Glutamatergic neuron (in vitro differentiated cells): ENCODE results near the gene SVIL. TPM values are rescaled to one million over a fixed set of nuclear protein-coding genes. Genes with fewer than 3 reads are reported as not detected.
"Not testable (repeated sequence)": the region's sequence is repeated elsewhere in the genome, so short reads cannot be mapped to it uniquely, and the experiment has no call there.

Source experiments
- DNase-seq: peaks from one replicate; pipeline ENCODE4 v3.0.0; 2022
- H3K27ac Mint-ChIP-seq: one replicate; pipeline ENCODE4 v1.8.0; 2020; ENCODE audit warnings: mild to moderate bottlenecking, mixed read lengths, inconsistent platforms; ENCODE audit not compliant: unreplicated experiment
- H3K27me3 Mint-ChIP-seq: one replicate; pipeline ENCODE4 v1.8.0; 2020; ENCODE audit warnings: mild to moderate bottlenecking, moderate library complexity, mixed read lengths, inconsistent platforms; ENCODE audit not compliant: unreplicated experiment
- H3K36me3 Mint-ChIP-seq: one replicate; pipeline ENCODE4 v1.8.0; 2020; ENCODE audit warnings: mild to moderate bottlenecking, mixed read lengths, inconsistent platforms; ENCODE audit not compliant: unreplicated experiment
- H3K4me1 Mint-ChIP-seq: one replicate; pipeline ENCODE4 v1.8.0; 2020; ENCODE audit warnings: mild to moderate bottlenecking, low read depth, mixed read lengths, inconsistent platforms; ENCODE audit not compliant: unreplicated experiment
- H3K4me3 Mint-ChIP-seq: one replicate; pipeline ENCODE4 v1.8.0; 2020; ENCODE audit warnings: mild to moderate bottlenecking, mixed read lengths, inconsistent platforms; ENCODE audit not compliant: unreplicated experiment
- H3K9me3 Mint-ChIP-seq: one replicate; pipeline ENCODE4 v1.8.0; 2020; ENCODE audit warnings: mild to moderate bottlenecking, moderate library complexity, mixed read lengths, inconsistent platforms; ENCODE audit not compliant: unreplicated experiment
- CTCF ChIP-seq: fragments of 200-600 bp; sonication (generic); IDR thresholded peaks from one replicate; pipeline ENCODE4 v1.5.0; 2021; ENCODE audit not compliant: partially characterized antibody, unreplicated experiment
- total RNA-seq: library from RNA; stranded (reverse); fragmentation: NEBNext Ultra II Directional; extraction: Animal tissue kit (Norgen Biotek cat#: 25700); gene quantifications from one replicate; pipeline ENCODE4 v1.2.1, GENCODE V29; 2021; ENCODE audit not compliant: unreplicated experiment

Gene SVIL
- total RNA-seq, 1 donor from 2014 or later, result 117 TPM

- no peak overlapping the region for H3K27ac Mint-ChIP-seq
- DNase-seq, result no peak
- H3K27me3 Mint-ChIP-seq, result peaks cover 5% of the 10 kb centered on the region
- peaks cover 3% of the 10 kb centered on the region for H3K36me3 Mint-ChIP-seq
- no peak overlapping the region for H3K4me3 Mint-ChIP-seq
- TF ChIP-seq CTCF, result no peak
- peaks cover 7% of the 10 kb centered on the region for H3K9me3 Mint-ChIP-seq
- H3K4me1 Mint-ChIP-seq, result peaks cover 3% of the 10 kb centered on the region
These were observed 148.3 kb downstream of the SVIL start for GRCh38 chr10:29486433-29486832.

- not testable (repeated sequence) for H3K36me3 Mint-ChIP-seq
These were observed 150.1 kb downstream of the SVIL start for GRCh38 chr10:29484677-29485076.

GRCh38 chr10:29482591-29483431, 152.0 kb downstream of the SVIL start:
- Mint-ChIP-seq H3K4me3 (no peak overlapping the region), H3K9me3 (peaks cover 8% of the 10 kb centered on the region), H3K36me3 (peaks cover 3% of the 10 kb centered on the region), H3K4me1 (peaks cover 6% of the 10 kb centered on the region), H3K27ac (no peak overlapping the region), H3K27me3 (peaks cover 1% of the 10 kb centered on the region)
- no peak for DNase-seq
- TF ChIP-seq CTCF, result no peak

More at GRCh38 chr10:29484677-29485076, 150.1 kb downstream of the SVIL start:
- not testable (repeated sequence) for H3K27me3 Mint-ChIP-seq, DNase-seq, H3K9me3 Mint-ChIP-seq, H3K4me1 Mint-ChIP-seq, H3K4me3 Mint-ChIP-seq, H3K27ac Mint-ChIP-seq

GRCh38 chr10:29481906-29482440, 152.8 kb downstream of the SVIL start:
- Mint-ChIP-seq H3K36me3 (peaks cover 3% of the 10 kb centered on the region), H3K27me3 (peaks cover 1% of the 10 kb centered on the region), H3K4me1 (peaks cover 6% of the 10 kb centered on the region), H3K4me3 (no peak overlapping the region), H3K9me3 (peaks cover 8% of the 10 kb centered on the region), H3K27ac (no peak overlapping the region)
- DNase-seq, result no peak
- no peak for TF ChIP-seq CTCF

- peaks cover 3% of the 10 kb centered on the region for H3K36me3 Mint-ChIP-seq
- DNase-seq, result no peak
- no peak for TF ChIP-seq CTCF
- H3K27ac Mint-ChIP-seq, result peak overlapping the region; percentile 57
- peaks cover 8% of the 10 kb centered on the region for H3K9me3 Mint-ChIP-seq
- peaks cover 6% of the 10 kb centered on the region for H3K4me1 Mint-ChIP-seq
- peaks cover under 1% of the 10 kb centered on the region for H3K27me3 Mint-ChIP-seq
- H3K4me3 Mint-ChIP-seq, result no peak overlapping the region
These were observed 154.5 kb downstream of the SVIL start for GRCh38 chr10:29479981-29480954.
